HEK293T (cell line): ENCODE data around the gene TMEM86B.

Experiments
- CTCF ChIA-PET: fragments of 350-600 bp; formaldehyde crosslinking; extraction: SDS; loops from one replicate; lab custom pipeline; 2021; ENCODE audit warnings: antibody characterized with exemption, inconsistent platforms; lab: Yijun Ruan, JAX
- POLR2A ChIA-PET: fragments of 350-600 bp; formaldehyde crosslinking; extraction: SDS; loops from one replicate; lab custom pipeline; 2020; ENCODE audit warnings: antibody characterized with exemption, inconsistent platforms; lab: Yijun Ruan, JAX
- DNase-seq: peaks from one replicate; pipeline ENCODE4 v3.0.0; 2012; ENCODE audit warnings: mixed read lengths; ENCODE audit errors: extremely low spot score
- ARNT ChIP-seq: fragments of 450-650 bp; IDR thresholded peaks from 2 replicates; pipeline ENCODE4 v1.6.1; 2017; ENCODE audit warnings: mild to moderate bottlenecking
- BHLHE40 ChIP-seq: fragments of 450-650 bp; IDR thresholded peaks from 2 replicates; pipeline ENCODE4 v1.6.1; 2016; ENCODE audit warnings: mild to moderate bottlenecking, moderate library complexity, borderline replicate concordance
- CTBP1 ChIP-seq: fragments of 450-650 bp; IDR thresholded peaks from 2 replicates; pipeline ENCODE4 v1.6.1; 2016; ENCODE audit warnings: borderline replicate concordance
- ELF4 ChIP-seq: fragments of 450-650 bp; IDR thresholded peaks from 2 replicates; pipeline ENCODE4 v1.6.1; 2017; ENCODE audit warnings: antibody characterized with exemption
- FOXA1 ChIP-seq: fragments of 450-650 bp; IDR thresholded peaks from 2 replicates; pipeline ENCODE4 v1.6.1; 2016; ENCODE audit warnings: mild to moderate bottlenecking
- FOXK2 ChIP-seq: fragments of 450-650 bp; IDR thresholded peaks from 2 replicates; pipeline ENCODE4 v1.6.1; 2016; ENCODE audit warnings: mild to moderate bottlenecking
- FOXM1 ChIP-seq: fragments of 450-650 bp; IDR thresholded peaks from 2 replicates; pipeline ENCODE4 v1.6.1; 2017; ENCODE audit warnings: mild to moderate bottlenecking, borderline replicate concordance
- HDGF ChIP-seq: fragments of 450-650 bp; IDR thresholded peaks from 2 replicates; pipeline ENCODE4 v1.6.1; 2017; ENCODE audit warnings: antibody characterized with exemption, borderline replicate concordance
- L3MBTL2 ChIP-seq: fragments of 450-650 bp; conservative IDR thresholded peaks from 2 replicates; pipeline ENCODE4 v1.6.1; 2016; ENCODE audit warnings: mild to moderate bottlenecking
- LEF1 ChIP-seq: fragments of 450-650 bp; IDR thresholded peaks from 2 replicates; pipeline ENCODE4 v1.6.1; 2017; ENCODE audit warnings: mild to moderate bottlenecking, borderline replicate concordance
- NFRKB ChIP-seq: fragments of 450-650 bp; IDR thresholded peaks from 2 replicates; pipeline ENCODE4 v1.6.1; 2016; ENCODE audit warnings: mild to moderate bottlenecking, moderate library complexity
- SP1 ChIP-seq: fragments of 450-650 bp; IDR thresholded peaks from 2 replicates; pipeline ENCODE4 v1.6.1; 2017
- SUZ12 ChIP-seq: fragments of 450-650 bp; IDR thresholded peaks from 2 replicates; pipeline ENCODE4 v1.6.1; 2016; ENCODE audit warnings: mild to moderate bottlenecking
- TARDBP ChIP-seq: fragments of 450-650 bp; IDR thresholded peaks from 2 replicates; pipeline ENCODE4 v1.6.1; 2016
- ZNF384 ChIP-seq: fragments of 450-650 bp; IDR thresholded peaks from 2 replicates; pipeline ENCODE4 v1.6.1; 2016
- TF ChIP-seq, protein P1 (sequence below): fragments of 450-650 bp; IDR thresholded peaks from 2 replicates; pipeline ENCODE4 v1.6.1; 2016

The TMEM86B gene

DNA sequence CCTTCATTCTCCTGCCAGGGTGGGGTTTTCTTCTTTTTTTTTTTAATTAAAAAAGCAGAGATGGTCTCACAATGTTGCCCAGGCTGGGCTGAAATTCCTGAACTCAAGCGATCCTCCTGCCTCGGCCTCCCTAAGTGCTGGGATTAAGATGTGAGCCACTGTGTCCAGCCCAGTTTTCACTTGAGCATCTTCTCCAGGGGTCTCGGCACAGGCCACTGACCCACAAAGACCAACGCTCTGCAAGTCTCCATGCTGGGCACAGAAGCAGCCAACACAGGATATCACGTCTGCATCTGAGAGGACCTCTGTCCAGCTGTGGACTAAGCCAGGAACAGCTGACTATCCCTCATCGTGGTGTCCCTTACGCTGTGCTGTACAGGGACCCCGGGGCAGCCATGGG is 9.5 kb upstream of the TMEM86B start:
- ChIA-PET POLR2A (interaction anchor here (0.6 kb wide), 1 partner anchor 92 kb away, joined by 3 read pairs; no protein-coding TSS in a partner anchor), CTCF (interaction anchor here (0.6 kb wide), 1 partner anchor 22 kb away, joined by 5 read pairs; no protein-coding TSS in a partner anchor)

DNA sequence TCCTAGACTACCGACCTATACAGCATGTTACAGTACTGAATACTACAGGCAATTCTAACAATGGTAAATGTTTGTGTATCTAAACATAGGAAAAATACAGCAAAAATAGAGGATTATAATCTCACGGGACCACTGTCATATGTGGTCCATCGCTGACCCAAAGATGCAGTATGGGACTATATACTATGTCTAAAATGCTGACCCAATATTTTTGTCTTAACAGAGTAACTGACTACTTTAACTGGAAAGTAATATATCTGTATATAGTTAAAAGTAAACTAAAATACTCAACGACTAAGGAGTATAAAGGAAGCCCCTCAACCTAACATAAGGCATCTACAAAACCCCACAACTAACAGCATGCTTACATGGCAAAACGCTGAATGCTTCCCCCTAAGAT is 4.4 kb upstream of the TMEM86B start:
- no peak for DNase-seq
- ChIA-PET CTCF (no interaction called here), POLR2A (no interaction called here)
- TF ChIP-seq, protein P1, sequence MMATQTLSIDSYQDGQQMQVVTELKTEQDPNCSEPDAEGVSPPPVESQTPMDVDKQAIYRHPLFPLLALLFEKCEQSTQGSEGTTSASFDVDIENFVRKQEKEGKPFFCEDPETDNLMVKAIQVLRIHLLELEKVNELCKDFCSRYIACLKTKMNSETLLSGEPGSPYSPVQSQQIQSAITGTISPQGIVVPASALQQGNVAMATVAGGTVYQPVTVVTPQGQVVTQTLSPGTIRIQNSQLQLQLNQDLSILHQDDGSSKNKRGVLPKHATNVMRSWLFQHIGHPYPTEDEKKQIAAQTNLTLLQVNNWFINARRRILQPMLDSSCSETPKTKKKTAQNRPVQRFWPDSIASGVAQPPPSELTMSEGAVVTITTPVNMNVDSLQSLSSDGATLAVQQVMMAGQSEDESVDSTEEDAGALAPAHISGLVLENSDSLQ: no peak
- TF ChIP-seq ELF4 (no peak), BHLHE40 (no peak), FOXA1 (no peak), NFRKB (no peak), LEF1 (no peak), SP1 (no peak), TARDBP (no peak), ZNF384 (no peak), L3MBTL2 (no peak), ARNT (no peak), SUZ12 (no peak), CTBP1 (no peak), HDGF (no peak), FOXM1 (no peak), FOXK2 (no peak)

More for the DNA sequence above, 9.5 kb upstream of the TMEM86B start:
- TF ChIP-seq SP1: no peak
- no peak for TF ChIP-seq NFRKB
- TF ChIP-seq FOXK2: no peak
- TF ChIP-seq, protein P1: no peak
- no peak for TF ChIP-seq ZNF384
- TF ChIP-seq HDGF: no peak
- no peak for TF ChIP-seq L3MBTL2
- no peak for DNase-seq

DNA sequence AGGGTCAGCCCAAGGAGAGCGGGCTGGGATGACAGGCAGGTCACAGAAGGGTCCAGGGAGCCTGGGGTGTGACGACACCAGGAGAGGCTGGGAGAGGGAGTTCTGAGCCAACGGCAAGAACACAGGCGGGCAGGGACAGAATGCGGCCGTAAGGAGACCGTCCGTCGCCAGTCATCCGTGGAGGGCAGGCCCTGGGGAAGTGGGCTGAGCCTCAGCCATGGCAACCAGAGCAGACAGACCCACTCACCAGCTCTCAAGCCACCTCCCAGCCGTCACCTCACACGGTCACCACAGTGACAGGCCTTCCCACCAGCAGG is 3.7 kb upstream of the TMEM86B start:
- no peak for TF ChIP-seq FOXA1
- TF ChIP-seq ARNT: no peak
- TF ChIP-seq ZNF384: no peak
- no peak for TF ChIP-seq BHLHE40
- TF ChIP-seq LEF1: no peak
- TF ChIP-seq NFRKB: no peak
- no peak for TF ChIP-seq ELF4
- no peak for TF ChIP-seq FOXK2
- TF ChIP-seq, protein P1: no peak
- TF ChIP-seq SP1: no peak
- TF ChIP-seq L3MBTL2: no peak
- no peak for TF ChIP-seq SUZ12
- TF ChIP-seq TARDBP: no peak
- TF ChIP-seq FOXM1: no peak
- TF ChIP-seq CTBP1: no peak
- POLR2A ChIA-PET: no interaction called here
- DNase-seq: no peak
- CTCF ChIA-PET: no interaction called here

DNA sequence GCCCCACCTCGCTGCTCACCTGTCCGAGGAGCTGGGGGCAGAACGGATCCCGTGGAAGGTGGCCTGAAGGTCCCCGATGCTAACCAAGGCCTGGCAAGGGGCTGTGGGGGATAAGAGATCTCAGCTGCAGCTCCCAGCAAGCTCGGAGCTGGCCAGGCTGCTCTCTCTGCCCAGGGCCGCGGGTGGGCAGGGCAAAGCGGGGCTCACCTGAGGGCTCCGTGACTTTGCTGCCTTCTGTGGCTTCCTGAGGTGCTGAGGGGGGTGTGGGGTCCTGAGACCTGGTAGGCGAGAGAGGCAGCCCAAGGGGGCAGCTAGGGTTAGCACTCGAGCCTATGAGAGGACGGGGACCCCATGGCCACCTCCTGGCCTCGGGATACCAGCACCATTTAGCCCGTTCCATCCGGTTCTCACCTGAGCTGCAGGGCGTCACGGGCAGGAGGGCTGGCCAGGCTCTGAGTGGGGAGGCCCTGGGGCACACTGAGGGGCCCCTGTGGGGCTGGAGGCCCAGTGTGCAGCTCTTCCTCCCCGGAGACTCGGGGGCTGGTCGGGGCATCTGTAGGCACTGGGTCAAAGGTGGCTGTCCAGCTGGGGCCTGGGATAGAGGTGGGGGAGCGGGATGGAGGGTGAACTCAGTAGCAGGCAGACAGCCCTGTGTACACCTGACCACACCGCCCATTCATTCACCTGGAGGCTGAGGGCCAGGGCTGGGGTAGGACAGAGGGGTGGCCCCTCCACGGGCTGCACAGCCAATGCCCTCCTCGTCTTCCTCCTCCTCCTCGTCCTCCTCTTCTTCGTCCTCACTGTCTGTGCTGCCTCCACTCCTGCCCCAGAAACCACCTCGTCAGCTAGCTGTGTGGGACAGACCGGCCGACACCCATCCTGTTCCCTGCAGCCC is 3.1 kb upstream of the TMEM86B start:
- TF ChIP-seq LEF1: no peak
- no peak for TF ChIP-seq FOXM1
- TF ChIP-seq, protein P1: no peak
- TF ChIP-seq FOXK2: no peak
- TF ChIP-seq ARNT: no peak
- no peak for TF ChIP-seq ZNF384
- no peak for TF ChIP-seq CTBP1
- no peak for TF ChIP-seq BHLHE40
- DNase-seq: no peak
- ChIA-PET CTCF (no interaction called here), POLR2A (no interaction called here)

DNA sequence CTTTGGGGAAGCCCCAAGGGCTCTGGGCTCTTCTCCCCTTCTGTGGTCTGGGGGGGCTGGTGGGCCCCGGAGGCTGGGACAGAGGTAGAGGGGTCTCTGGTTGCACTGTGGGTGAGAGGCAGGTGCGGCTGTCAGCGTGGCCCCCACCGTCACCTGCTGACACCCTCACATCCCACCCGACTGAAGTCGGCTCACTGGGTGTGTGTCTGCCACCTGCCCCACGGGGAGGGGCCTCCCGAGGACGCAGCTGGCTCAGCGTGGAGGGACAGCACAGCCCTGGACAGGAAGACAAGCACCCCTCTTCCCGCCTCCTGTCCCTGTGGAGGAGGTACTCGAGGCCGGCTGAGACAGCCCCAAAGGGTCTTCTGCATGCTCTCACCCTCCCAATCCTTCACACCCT is 2.2 kb upstream of the TMEM86B start:
- TF ChIP-seq, protein P1: no peak
- TF ChIP-seq ELF4 (no peak), CTBP1 (no peak), SUZ12 (no peak), FOXA1 (no peak), BHLHE40 (no peak), FOXM1 (no peak), SP1 (no peak), FOXK2 (no peak)
- no peak for DNase-seq
- ChIA-PET CTCF (no interaction called here), POLR2A (no interaction called here)
